Renal cortical epithelial cell (primary cell): Measurements from ENCODE around the gene RB1. TPM values are rescaled to one million over a fixed set of nuclear protein-coding genes. Genes with fewer than 3 reads are reported as not detected.
"Not testable (repeated sequence)": the region's sequence is repeated elsewhere in the genome, so short reads cannot be mapped to it uniquely, and the experiment has no call there.

Source experiments
- DNase-seq: peaks from one replicate; pipeline ENCODE4 v3.0.0-alpha.2; 2011; ENCODE audit warnings: low read depth
- total RNA-seq: library from RNA; depleted of rRNA; stranded (reverse); fragments of >200 nt; gene quantifications from 2 replicates; pipeline ENCODE4 v1.2.3, GENCODE V29; 2014

RB1 gene
- total RNA-seq, 1 donor from 2014 or later, result 87.3 TPM

- DNase-seq, result peak; percentile 78
These were observed 145.5 kb downstream of the RB1 start for GRCh38 chr13:48448959-48449614.

GRCh38 chr13:48449656-48450055 is 146.1 kb downstream of the RB1 start:
- DNase-seq, result no peak

- DNase-seq, result not testable (repeated sequence)
These were observed 147.6 kb downstream of the RB1 start for GRCh38 chr13:48451196-48451595.

- DNase-seq, result no peak
These were observed 153.0 kb downstream of the RB1 start for GRCh38 chr13:48456546-48456945.

- no peak for DNase-seq
These were observed 154.2 kb downstream of the RB1 start for GRCh38 chr13:48457578-48458242.

GRCh38 chr13:48475230-48475629 is 171.7 kb downstream of the RB1 start:
- DNase-seq, result no peak

GRCh38 chr13:48476215-48476614 is 172.7 kb downstream of the RB1 start:
- DNase-seq, result no peak

GRCh38 chr13:48476686-48477085 is 173.1 kb downstream of the RB1 start:
- DNase-seq, result no peak

- no peak for DNase-seq
These were observed 173.8 kb downstream of the RB1 start for GRCh38 chr13:48477191-48477855.

- DNase-seq, result no peak
These were observed 174.8 kb downstream of the RB1 start for GRCh38 chr13:48478391-48478790.

GRCh38 chr13:48483575-48483974 is 180.0 kb downstream of the RB1 start:
- no peak for DNase-seq

- no peak for DNase-seq
These were observed 181.9 kb downstream of the RB1 start for GRCh38 chr13:48485432-48485831.

- no peak for DNase-seq
These were observed 182.8 kb downstream of the RB1 start for GRCh38 chr13:48486362-48486761.

- no peak for DNase-seq
These were observed 183.3 kb downstream of the RB1 start for GRCh38 chr13:48486836-48487235.

GRCh38 chr13:48487968-48488367 is 184.4 kb downstream of the RB1 start:
- DNase-seq, result no peak

- DNase-seq, result no peak
These were observed 185.4 kb downstream of the RB1 start for GRCh38 chr13:48488995-48489394.

- no peak for DNase-seq
These were observed 186.1 kb downstream of the RB1 start for GRCh38 chr13:48489666-48490065.

GRCh38 chr13:48490241-48490640 is 186.7 kb downstream of the RB1 start:
- no peak for DNase-seq

GRCh38 chr13:48491423-48492095 is 188.0 kb downstream of the RB1 start:
- DNase-seq, result no peak

- DNase-seq, result no peak
These were observed 188.5 kb downstream of the RB1 start for GRCh38 chr13:48492096-48492440.

GRCh38 chr13:48492470-48493065 is 189.0 kb downstream of the RB1 start:
- DNase-seq, result peak; percentile 40

GRCh38 chr13:48493066-48493765 is 189.7 kb downstream of the RB1 start:
- peak; percentile 33 for DNase-seq
